Esophagus squamous epithelium (tissue), 4 donors: Measurements from ENCODE around the gene MBNL2.

Experiments used
- CTCF ChIP-seq, 6 experiments: fragments of 450-650 bp in 4 of 6; fragments of 200-600 bp in 2 of 6; sonication (generic) in 2 of 6; IDR thresholded peaks; one replicate each; pipeline ENCODE4 v1.5.1; 2016 to 2019; ENCODE audit warnings: antibody characterized with exemption in 6 of 6, mild to moderate bottlenecking in 4 of 6, moderate library complexity in 4 of 6
- POLR2A ChIP-seq, 4 donors: fragments of 450-650 bp; IDR thresholded peaks; one replicate each; pipeline ENCODE4 v1.6.1; 2017; ENCODE audit warnings: antibody characterized with exemption in 4 of 4, mild to moderate bottlenecking in 4 of 4, moderate library complexity in 3 of 4

GRCh38 chr13:97237388-97237787 lies 15.3 kb downstream of the MBNL2 start:
- TF ChIP-seq CTCF (IDR thresholded peaks at IDR 0.05) (no peak), POLR2A (IDR thresholded peaks at IDR 0.05) (no peak)
